HG03159 (cell line): ENCODE results near the gene TTYH1.
"Not testable (repeated sequence)": the region's sequence is repeated elsewhere in the genome, so short reads cannot be mapped to it uniquely, and the experiment has no call there.

ENCODE experiments used
- ATAC-seq: cut with Tn5 transposase; IDR thresholded peaks from one replicate; pipeline ENCODE4 v1.9.1; 2021; ENCODE audit warnings: mild to moderate bottlenecking, moderate library complexity; ENCODE audit not compliant: unreplicated experiment

TTYH1 gene

DNA sequence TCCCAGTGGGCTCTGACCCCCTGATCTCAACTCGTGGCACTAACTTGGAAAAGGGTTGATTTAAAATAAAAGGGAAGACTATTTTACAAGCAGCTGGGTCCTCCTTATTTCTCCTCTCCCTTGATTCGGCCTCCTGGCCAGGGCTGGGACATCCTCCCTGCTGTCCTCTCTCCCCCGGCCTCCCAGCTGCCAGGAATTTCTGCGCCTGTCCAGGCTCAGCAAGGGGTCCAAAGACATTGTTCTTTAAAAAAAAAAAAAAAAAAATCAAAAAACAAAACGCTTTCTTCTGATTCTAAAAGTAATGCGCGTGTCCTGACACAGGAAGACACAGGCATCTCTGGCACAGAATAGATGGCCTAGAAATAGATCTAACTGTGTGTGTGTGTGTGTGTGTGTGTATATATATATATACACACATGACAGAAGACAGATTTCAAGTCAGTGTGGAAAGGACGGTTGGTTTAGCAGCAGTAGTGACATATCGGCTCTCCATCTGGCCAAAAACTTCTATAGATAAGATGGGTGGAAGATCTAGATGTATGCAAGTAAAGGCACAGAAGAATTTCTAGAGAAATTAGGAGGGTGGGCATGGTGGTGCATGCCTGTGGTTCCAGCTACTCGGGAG lies 21.5 kb downstream of the TTYH1 start:
- ATAC-seq = no peak

DNA sequence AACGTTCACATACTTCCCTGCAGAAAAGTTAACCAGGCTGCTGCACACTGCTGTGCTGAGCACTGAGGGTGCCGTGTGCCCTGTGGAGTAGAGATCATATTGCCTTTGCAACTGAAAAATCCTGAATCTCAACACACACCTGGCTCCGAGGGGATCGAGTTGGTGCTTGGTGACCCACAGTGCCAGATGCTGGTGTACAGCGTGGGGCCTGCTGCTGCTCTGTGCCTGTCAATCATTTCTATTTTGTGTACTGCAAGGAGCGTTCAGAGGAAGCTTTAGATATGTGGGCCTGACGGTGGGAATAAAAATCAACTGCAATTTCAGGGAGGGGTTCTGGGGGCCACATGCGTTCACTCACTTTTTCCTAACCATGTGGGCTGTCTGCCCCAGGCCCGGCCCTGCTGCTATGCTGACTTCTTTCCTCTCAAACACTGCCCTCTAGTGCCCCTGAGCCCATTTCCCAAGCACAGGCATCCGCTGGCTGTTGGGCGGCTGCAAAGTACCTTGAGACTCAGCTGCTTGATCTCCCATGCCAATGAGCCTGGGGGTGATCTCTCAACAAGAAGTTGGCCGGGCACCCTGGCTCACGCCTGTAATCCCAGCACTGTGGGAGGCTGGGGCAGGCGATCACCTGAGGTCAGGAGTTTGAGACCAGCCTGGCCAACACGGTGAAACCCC lies 24.0 kb downstream of the TTYH1 start:
- ATAC-seq = no peak

DNA sequence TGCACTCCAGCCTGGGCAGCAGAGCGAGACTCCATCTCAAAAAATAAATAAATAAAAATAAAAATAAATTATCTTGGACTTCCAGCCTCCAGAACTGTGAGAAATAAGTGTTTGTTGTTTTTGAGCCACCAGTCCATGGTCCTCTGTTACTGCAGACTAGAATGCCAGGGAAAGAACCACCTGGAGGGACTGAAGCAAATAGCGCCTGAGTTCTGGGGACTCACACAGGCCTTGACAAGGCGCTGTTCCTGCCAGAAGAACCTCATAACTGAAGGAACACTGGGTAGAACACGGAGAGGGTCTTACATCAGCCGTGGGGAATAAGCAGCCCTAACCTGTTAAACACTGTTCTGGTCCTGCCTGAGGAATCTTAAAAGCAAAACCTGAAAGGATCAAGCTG lies 25.4 kb downstream of the TTYH1 start:
- ATAC-seq = no peak

DNA sequence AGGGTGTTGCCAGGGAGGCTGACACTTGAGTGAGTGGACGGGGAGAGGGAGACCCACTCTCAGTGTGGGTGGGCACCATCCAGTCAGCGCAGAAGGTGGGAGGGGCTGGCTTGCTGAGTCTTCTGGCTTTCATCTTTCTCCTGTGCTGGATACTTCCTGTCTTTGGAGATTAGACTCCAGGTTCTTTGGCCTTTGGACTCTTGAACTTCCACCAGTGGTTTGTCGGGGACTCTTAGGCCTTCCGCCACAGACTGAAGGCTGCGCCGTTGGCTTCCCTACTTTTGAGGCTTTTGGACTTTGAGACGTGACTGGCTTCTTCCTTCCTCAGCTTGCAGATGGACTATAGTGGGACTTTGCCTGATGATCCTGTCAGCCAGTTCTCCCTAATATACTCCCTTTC lies 29.5 kb downstream of the TTYH1 start:
- ATAC-seq = no peak

DNA sequence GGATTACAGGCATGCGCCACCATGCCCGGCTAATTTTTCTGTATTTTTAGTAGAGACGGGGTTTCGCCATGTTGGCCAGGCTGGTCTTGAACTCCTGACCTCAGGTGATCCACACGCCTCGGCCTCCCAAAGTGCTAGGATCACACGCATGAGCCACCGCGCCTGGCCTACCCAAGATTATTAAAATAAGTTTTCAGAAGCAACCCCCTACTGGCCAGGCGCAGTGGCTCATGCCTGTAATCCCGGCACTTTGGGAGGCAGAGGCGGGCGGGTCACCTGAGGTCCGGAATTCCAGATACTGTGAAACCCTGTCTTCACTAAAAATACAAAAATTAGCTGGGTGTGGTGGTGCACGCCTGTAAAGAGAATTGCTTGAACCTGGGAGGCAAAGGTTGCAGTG lies 31.1 kb downstream of the TTYH1 start:
- not testable (repeated sequence) for ATAC-seq

DNA sequence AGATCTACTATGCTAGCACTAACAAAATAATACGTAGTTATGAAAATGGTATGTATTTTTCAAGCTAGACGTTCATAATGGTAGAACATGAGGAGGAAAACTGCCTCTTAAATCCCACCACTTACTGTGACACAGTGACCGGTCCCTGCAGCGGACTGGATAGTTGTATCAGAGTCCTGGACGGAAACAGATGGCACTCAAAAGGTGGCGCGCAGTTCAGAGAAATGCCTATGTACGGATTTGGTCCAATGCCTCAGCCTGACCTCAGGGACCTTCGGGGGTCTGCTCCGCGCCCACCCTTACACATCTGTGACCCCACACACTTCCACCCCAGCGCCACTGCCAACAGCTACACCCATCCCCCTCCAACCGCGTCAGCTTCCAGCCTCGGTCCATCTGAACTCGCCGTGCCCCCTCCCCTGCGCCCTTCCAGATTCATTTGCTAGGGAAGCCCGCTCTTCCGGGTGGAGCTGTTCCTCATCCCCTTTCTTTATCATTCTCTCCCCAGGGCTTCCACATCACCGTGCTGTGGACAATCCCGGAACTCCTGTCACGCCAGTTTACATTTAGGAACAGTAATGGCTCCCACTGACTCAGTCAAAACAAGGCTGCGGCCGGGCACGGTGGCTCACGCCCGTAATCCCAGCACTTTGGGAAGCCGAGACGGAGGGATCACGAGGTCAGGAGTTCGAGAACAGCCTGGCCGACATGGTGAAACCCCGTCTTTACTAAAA lies 32.9 kb downstream of the TTYH1 start:
- ATAC-seq = no peak

DNA sequence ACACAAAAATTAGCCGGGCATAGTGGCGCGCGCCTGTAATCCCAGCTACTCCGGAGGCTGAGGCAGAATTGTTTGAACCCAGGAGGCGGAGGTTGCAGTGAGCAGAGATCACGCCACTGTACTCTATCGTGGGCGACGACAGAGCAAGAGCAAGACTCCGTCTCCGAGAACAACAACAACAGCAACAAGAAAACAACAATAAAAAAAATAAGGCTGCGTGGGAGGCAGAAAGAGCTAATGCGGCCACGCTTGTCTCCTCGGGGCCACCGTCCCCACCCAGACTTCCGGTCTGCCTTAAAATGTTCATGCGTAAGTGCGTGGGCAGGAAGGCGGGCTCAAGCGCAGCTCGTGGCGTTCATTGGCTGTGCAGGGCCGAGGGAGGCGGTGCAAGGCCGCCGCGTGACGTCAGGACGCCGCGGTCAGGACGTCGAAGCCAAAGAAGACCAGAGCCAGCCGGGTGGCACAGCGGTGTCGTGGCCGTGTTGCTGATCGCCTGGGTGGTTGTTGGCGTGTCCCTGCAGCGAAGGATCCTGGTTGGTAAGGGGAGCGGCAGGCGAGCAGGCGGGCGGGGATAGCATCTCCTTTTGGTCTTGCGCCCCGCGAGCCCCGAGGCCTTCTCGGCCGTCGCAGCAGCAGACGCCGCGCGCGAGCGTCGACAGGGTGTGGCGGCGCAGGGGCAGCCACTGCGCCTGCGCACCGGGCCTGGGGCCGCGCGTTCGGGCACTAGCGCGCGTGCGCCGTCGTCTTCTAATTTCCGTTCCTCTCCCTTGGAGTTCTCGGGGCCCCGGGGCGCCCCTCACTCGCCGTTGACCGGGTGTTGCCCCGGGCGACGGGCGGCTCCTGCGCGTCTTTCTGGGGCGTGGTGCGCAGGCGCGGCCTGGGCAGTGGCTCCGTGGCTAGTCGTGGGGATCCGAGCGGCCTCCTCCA lies 33.8 kb downstream of the TTYH1 start, which contains the start of gene LENG8:
Gene LENG8 (plus strand): TSS at position 426 of the 927 bp plus-strand sequence. CDS start 2,146 bp downstream, outside the sequence.
- peak; percentile 88 for ATAC-seq

DNA sequence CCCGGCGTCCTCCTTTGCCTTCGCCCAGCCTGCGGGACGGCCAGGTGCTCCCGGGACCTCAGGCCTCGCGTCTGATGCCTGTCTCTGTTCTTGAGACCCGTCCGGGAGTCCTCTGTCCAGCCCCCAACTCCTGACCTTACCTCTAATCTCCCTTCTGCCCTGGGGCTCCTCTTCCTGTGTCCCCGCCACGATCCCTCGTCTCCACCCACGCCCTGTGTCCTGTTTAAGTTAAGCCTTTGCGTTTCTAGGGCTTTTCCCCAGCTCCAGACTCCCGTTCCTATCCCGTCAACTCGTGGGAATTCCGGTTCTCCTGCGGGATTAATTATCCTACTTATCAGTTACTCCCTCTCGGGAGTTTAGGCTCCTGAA lies 34.4 kb downstream of the TTYH1 start:
- peak; percentile 7 for ATAC-seq

DNA sequence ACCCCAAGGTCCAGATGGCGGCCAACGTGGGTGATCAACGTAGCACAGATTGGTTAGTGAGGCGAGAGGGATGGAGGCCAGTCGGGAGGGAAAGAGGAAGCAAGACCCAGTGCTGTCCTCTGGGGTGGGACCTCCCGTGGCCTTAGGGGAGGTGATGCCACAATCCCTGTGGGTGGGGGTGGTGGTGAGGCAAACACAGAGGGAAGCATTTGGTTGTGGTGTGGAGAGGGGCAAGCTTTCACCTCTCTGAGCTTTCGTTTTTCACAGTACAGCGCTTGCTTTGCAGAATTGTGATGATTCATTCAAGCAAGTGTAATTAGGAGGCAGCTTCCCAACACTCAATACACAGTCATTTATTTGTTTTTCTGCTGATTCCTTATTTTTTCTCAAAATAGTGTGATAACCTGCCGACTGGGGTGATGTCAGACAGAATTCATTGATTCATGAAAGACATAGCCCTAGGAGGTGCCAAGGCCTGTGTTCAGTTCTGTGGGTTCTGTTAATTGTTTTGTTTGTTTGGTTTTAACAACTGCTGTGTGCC lies 36.1 kb downstream of the TTYH1 start:
- no peak for ATAC-seq

DNA sequence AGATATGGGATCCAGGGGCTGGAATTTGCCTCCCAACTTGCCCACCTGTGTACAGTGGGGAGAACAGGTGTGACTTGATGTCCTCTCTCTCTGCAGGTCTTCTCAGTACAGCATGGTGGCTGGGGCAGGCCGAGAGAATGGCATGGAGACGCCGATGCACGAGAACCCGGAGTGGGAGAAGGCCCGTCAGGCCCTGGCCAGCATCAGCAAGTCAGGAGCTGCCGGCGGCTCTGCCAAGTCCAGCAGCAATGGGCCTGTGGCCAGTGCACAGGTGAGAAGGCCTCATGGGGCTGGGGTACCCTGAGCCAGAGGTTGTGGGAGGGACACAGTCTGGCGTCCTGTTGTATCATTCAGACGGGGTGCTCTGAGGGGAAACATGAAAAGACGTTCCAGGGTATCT lies 36.7 kb downstream of the TTYH1 start:
- ATAC-seq = no peak

DNA sequence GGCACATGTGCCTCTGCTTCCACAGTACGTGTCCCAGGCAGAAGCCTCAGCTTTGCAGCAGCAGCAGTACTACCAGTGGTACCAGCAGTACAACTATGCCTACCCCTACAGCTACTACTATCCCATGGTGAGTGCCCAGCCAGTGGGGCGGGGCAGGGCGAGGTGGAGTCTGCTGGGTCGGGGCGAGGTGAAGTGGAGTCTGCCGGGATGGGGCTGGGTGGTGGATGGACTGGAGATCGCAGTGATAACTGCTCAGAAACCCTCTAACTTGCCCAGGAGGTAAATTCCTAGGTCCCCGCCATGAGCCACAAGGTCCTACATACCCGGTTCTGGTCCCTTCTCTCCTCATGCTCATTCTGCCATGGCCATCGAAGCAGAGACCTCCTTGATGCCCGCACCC lies 37.4 kb downstream of the TTYH1 start:
- no peak for ATAC-seq

DNA sequence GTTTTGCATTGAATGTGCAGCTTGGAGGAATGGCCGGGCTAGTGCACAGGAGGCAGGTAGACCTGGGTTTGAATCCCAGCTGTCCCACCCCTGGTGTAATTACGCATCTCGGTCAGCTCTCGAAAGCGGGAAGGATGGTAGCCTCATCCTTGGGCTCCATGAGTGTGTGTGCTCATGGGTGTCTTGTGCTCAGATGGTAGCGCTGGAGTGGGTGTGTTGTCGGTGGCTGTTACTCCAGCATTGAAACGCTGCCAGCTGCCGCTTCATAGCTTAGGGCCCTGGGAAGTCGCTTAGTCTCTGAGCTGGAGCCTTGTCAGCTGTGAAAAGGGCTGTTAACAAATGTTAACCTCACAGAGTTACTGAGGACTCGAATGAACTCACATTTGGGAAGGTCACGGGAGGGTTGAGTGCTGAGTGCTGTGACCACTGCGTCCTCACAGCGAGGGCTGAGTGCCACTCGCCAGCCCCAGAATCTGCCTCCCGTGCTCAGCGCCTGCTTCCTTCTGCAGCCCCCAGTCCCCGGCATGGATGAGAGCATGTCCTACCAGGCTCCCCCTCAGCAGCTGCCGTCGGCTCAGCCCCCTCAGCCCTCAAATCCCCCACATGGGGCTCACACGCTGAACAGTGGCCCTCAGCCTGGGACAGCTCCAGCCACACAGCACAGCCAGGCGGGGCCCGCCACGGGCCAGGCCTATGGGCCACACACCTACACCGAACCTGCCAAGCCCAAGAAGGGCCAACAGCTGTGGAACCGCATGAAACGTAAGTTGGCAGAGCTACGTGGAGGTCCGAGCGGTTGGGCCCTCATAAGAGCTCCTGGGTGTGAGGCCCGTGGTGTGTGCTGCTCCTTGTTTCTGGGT lies 38.9 kb downstream of the TTYH1 start:
- ATAC-seq = no peak

DNA sequence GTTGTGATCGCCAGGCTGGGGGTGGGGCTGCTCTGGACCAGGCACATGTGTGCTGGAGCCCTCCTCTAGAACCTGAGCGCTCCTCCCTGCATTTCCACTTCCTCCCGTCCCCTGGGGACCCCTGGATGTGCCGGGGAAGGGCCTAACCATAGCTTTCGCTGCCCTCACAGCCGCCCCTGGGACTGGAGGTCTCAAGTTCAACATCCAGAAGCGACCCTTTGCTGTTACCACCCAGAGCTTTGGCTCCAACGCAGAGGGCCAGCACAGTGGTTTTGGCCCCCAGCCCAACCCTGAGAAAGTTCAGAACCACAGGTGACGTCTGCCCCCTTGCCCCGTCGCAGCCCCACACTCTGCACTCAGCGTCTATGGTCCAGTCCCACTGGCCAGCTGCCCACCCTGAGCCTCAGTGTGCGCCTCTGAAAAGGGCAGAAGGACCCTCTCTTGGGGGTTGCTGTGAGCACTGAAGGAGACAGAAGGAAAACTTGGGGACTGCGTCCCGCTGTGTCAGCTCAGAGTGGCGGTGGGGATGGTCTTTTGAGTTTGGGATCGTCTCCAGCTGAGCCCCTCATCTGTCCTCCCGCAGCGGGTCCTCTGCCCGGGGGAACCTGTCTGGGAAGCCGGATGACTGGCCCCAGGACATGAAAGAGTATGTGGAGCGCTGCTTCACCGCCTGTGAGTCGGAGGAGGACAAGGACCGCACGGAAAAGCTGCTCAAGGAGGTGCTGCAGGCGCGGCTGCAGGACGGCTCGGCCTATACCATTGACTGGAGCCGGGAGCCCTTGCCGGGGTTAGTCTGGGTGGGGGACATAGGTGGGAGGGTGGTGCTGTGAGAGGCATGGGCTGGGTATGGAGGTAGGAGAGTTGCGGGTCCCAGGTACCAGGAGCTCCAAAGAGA lies 39.8 kb downstream of the TTYH1 start:
- no peak for ATAC-seq

DNA sequence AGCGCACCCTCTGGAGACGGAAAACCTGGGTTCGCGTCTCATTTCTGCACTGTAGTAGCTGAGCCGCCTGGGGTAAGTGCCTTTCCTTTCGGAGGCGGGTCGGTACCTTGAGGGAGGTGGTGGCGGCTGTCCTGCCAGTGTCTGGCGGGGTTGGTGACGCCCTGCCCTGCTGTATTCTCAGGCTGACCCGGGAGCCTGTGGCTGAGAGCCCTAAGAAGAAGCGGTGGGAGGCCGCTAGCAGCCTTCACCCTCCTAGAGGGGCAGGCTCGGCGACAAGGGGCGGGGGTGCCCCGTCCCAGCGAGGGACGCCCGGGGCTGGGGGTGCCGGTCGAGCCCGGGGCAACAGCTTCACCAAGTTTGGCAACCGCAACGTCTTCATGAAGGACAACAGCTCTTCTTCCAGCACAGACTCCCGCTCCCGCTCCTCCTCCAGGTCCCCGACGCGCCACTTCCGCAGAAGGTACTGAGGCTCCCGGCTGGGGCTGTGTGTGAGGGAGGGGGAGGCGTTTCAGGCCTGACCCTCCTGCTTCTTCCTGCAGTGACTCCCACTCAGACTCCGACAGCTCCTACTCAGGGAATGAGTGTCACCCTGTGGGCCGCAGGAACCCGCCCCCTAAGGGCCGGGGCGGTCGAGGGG lies 40.6 kb downstream of the TTYH1 start:
- ATAC-seq = no peak

DNA sequence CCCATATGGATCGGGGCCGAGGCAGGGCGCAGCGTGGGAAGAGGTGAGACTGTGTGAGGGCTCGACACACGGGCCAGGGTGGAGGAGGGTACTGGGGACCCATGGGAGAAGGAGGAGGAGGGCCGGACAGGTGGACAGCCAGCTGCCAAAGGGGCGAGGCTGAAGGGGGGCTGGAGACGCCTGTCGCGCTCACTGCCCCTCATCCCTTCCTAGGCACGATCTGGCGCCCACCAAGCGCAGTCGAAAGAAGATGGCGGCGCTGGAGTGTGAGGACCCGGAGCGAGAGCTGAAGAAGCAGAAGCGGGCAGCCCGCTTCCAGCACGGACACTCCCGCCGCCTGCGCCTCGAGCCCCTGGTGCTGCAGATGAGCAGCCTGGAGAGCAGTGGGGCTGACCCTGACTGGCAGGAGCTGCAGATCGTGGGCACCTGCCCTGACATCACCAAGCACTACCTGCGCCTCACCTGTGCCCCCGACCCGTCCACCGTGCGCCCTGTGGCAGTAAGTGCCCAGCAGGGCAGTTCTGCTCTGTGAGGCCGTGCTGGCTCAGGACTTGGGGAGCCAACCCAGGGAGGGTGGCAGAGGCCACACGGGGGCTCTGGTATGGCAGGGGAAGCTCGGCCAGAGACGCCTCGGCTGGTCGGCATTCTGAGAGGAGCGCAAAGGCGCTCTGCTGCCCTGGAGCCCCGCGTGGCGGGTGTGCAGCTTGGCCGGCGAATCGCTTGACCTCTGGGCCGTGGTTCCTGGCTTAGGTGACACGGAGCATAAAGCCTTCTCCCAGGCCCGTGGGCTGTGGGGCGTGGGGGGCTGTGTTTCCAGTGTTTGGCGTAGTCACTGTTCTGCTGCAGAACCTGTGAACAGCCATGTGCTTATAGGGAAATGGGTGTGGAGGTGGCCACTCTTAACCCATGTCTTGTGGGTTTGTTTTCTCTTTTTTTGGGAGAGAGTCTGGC lies 41.4 kb downstream of the TTYH1 start:
- ATAC-seq = no peak

DNA sequence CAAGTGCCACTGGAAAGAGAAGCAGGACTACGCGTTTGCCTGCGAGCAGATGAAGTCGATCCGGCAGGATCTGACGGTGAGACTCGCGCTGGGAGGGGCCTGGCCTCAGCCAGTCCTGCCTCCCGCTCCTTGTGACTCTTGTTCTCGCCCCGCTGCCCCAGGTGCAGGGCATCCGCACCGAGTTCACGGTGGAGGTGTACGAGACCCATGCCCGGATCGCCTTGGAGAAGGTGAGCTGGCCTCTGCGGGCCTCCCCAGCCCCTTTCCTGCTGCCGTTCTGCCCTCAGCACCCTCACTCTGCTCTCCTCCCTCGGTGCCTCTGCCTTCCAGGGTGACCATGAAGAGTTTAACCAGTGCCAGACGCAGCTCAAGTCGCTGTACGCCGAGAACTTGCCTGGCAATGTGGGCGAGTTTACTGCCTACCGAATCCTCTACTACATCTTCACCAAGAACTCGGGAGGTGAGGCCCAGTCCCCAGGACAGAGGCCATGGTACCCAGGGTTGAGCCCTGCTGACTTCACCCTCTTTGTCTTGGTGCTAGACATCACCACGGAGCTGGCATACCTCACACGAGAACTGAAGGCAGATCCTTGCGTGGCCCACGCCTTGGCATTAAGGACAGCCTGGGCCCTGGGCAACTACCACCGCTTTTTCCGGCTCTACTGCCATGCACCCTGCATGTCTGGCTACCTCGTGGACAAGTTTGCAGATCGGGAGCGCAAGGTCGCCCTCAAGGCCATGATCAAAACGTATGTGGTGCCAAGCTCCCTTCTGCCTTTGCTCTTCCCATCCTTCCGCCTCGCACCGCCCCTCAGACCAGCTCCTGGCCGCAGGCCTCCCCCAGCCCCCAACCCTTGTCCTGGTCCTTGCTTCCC lies 42.7 kb downstream of the TTYH1 start:
- no peak for ATAC-seq
